NT2/D1 (cell line): ENCODE results near the gene ZNF536.

Source experiments
- SUZ12 ChIP-seq: IDR thresholded peaks from 2 replicates; pipeline ENCODE4 v1.6.1; 2011; ENCODE audit not compliant: insufficient read length, insufficient read depth; ENCODE audit errors: extremely low read depth
- YY1 ChIP-seq: IDR thresholded peaks from 2 replicates; pipeline ENCODE4 v1.6.1; 2011; ENCODE audit not compliant: insufficient read length, insufficient read depth
- ZNF274 ChIP-seq: IDR thresholded peaks from 2 replicates; pipeline ENCODE4 v1.6.1; 2011; ENCODE audit warnings: mild to moderate bottlenecking, low read depth, low read length

DNA sequence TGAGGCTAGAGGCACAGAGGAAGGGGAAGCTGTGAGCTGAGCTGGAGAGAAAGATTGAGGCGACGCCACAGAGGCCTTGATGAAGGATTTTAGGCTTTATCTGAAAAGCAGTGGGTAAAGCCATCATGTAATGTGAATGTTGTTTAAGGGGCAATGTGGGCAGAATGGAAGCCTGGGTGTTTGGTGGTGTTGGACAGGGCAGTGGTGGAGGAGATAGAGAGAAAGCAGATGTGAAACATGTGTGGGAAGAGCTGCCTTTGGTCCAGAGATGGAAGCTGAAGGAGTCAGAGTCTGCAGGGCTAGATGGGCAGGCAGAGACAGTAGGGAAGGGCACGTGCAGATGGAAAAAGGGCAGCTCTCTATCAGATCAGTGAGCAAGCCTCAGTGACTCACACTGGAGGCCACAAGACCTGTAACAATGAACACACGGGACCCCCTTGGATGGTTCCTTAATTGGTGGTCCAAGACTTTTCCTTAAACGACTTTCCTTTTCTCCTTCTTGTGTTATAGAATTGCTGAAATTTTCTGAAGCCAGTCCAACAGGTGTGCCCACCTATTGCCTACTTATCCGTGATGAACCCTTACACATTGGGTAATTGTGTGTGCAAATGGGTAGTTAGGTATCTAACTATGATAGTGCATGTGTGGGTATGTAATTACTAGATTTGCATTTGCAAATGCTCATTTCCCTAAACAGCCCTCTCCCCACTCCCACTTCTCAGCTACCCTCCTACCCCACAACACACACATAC is 21.7 kb downstream of the ZNF536 start:
- no peak for TF ChIP-seq ZNF274
- no peak for TF ChIP-seq YY1
- TF ChIP-seq SUZ12: no peak
